NOMO-1 (cell line): ENCODE data around the gene CXCL16.
"Not testable (repeated sequence)": the region's sequence is repeated elsewhere in the genome, so short reads cannot be mapped to it uniquely, and the experiment has no call there.

ENCODE experiments used
- DNase-seq, 2 experiments: peaks; one replicate each; lab custom pipeline; 2025; ENCODE audit not compliant: unreplicated experiment in 2 of 2; lab: John Stamatoyannopoulos, UW

CXCL16 gene

GRCh38 chr17:4722678-4723240 lies 17.0 kb downstream of the CXCL16 start:
- DNase-seq, result no peak

- no peak for DNase-seq
These were observed 18.3 kb downstream of the CXCL16 start for GRCh38 chr17:4721203-4722135.

- DNase-seq, result no peak
These were observed 18.9 kb downstream of the CXCL16 start for GRCh38 chr17:4720787-4721186.

- DNase-seq, result no peak
These were observed 20.0 kb downstream of the CXCL16 start for GRCh38 chr17:4719684-4720221.

- no peak for DNase-seq
These were observed 20.6 kb downstream of the CXCL16 start for GRCh38 chr17:4719146-4719545.

GRCh38 chr17:4718276-4718675 lies 21.5 kb downstream of the CXCL16 start:
- DNase-seq, result no peak

GRCh38 chr17:4717791-4718190 lies 21.9 kb downstream of the CXCL16 start:
- no peak for DNase-seq

GRCh38 chr17:4716081-4716480 lies 23.6 kb downstream of the CXCL16 start:
- no peak for DNase-seq

- DNase-seq, result peak in 1 of 2 experiments; percentile 39
These were observed 24.5 kb downstream of the CXCL16 start for GRCh38 chr17:4715063-4715744.

GRCh38 chr17:4714340-4715062 lies 25.2 kb downstream of the CXCL16 start:
- DNase-seq, result not testable (repeated sequence)

- DNase-seq, result peak; percentile 31 to 44
These were observed 27.2 kb downstream of the CXCL16 start for GRCh38 chr17:4712526-4712925.

- DNase-seq, result peak; percentile 64 to 81
These were observed 28.0 kb downstream of the CXCL16 start for GRCh38 chr17:4711661-4712181.

- DNase-seq, result peak; percentile 61 to 77
These were observed 28.8 kb downstream of the CXCL16 start for GRCh38 chr17:4710693-4711634.

GRCh38 chr17:4709794-4710692 lies 29.7 kb downstream of the CXCL16 start, which contains the start of gene ARRB2:
Gene ARRB2, plus strand, starts transcription at chr17:4710632. Its CDS starts 90 bp downstream, at chr17:4710722.
- peak; percentile 95 for DNase-seq

GRCh38 chr17:4708436-4708835 lies 31.3 kb downstream of the CXCL16 start:
- no peak for DNase-seq

- no peak for DNase-seq
These were observed 33.6 kb downstream of the CXCL16 start for GRCh38 chr17:4706121-4706520.

- no peak for DNase-seq
These were observed 34.7 kb downstream of the CXCL16 start for GRCh38 chr17:4704991-4705390.

GRCh38 chr17:4704574-4704907 lies 35.2 kb downstream of the CXCL16 start:
- DNase-seq, result not testable (repeated sequence)
